GM19463 (cell line): ENCODE results near the gene EPHA7.

Source experiments
- ATAC-seq: cut with Tn5 transposase; IDR thresholded peaks from one replicate; pipeline ENCODE4 v1.9.1; 2021; ENCODE audit warnings: mild to moderate bottlenecking, moderate library complexity; ENCODE audit not compliant: unreplicated experiment

The EPHA7 gene

DNA sequence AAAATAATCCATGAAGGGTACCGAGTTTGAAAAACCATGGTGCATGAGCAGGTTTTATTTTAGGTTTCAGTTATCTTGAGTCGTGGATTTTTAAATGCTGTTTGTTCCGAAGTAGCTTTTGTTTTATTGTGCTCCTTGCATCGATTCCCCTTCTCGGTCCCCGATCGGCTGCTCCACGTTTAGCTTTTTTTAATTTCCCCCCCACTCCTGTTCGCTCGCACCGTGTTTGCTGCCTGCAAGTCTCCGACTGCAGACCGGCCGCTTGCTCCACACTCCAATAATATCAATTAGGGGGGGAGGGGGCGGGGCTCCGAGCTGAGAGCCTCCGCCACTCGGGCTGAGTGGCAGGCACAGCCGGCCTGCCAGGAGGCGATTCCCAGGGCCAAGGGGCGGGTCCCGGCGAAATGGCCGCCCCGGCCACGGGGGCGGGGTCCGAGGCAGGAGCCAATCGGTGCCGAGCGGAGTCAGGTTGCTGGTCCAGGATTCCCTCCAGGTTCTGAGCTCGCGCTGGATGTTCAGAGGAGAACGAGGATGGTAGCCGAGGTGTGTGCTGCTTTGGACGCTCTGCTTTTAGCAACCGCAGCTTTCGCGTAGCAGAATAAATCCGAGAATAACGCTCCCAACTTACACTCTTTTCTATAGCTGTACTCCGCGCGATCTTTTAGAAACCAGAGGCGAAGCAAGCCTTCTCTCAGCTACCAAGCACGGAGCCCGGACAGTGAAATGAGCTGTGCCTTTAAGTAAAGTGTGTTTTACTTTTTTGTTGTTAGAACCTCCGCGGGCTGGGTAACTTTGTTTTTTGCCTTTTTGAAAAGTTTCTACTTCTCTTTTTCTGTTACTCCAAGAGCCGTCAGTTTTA, at the start of gene EPHA7:
Gene EPHA7 (minus strand): TSS at position 256 of the 859 bp plus-strand sequence. CDS start 218 bp downstream, at position 38.
- ATAC-seq: peak; percentile 97

DNA sequence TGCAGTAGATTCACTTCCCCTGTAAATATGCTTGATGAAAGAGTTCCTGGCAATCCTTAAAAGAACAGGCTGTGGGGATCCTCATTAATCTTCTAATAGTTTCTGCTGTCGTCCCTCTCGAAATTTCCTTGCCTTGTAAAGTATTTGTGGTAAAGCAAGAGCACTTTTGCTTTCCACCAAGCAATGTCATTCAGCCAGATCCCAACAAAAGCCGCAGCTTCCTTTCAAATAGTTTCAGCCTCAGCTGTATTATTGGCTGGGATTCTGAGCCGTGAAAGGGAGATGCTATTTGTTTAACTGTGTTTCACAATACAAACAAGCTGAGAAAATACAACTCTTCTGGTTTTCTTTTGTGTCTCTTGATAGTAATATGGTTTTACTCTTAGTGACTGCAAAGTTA, 48.9 kb upstream of the EPHA7 start:
- ATAC-seq: no peak

DNA sequence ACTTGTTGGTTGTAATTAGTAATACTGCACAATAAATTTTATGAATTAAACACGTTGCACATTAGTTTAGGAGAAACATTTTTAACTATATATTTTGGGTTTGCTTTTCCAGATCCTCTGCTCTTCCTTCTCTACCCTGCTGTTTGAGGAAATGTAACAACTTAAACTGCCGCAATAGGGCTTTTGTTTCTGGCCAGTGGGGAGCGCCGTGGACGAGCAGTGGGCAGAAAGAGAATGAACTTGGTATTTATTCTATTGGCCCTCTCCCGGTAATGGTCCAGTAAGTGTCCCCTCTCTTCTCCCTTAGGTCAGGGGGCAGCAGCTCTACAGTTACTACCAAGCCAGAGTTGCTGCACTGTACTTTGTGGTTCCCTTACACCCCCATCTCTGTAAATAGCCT, 35.2 kb upstream of the EPHA7 start:
- ATAC-seq: no peak

DNA sequence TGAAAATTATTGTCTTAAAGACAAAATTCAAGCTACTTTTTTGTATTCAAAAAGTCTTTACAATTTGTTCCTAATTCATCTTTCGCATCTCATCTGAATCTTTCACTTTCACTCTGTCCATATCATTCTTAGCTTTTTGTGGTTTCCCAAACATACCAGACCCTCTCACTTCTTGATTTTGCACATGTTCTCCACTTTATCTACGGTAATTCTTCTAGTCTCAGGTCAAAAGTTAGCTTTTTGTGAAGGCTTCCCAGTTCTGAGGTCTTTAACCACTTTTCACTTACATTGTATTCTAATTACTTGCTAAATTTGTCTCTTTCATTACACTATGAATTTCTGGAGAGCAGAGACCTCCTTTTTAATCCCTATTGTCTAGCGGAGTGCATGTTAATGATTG, 34.6 kb upstream of the EPHA7 start:
- ATAC-seq: peak; percentile 77

DNA sequence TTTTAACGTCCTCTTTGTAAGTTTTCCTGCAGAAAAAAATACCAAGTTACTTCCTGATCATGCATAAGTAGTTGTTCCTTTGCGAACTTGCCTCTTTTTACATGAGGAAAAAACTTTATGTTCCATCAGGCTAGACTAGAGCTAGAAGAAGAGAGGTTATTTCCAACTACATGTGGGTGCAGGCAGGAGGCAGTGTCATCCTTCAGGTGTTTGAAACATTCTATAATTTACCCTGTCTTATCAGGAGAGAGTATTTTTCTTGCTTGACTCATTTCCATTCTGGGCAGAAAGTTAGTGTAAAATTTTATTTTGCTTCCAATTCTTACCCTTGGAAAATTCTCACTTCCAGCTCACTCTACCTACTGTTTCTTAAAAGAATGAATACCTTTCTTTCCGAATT, 28.5 kb upstream of the EPHA7 start:
- no peak for ATAC-seq

DNA sequence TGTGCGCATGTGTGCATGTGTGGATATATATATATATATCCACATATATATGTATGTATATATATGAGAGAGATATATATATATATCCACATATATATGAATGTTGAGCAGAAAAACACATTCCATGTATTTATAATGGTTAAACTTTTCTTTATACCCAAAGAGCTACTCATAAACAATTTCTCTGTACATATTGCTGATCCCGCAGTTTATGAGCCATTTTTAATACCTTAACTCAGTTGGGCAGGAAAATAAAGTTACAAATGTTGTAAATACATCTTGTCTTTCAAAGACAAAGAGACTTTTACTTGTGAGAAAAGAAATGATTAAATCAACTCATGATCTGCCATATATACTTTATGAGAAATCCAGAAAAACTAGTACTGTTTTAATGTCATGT, 18.1 kb upstream of the EPHA7 start:
- ATAC-seq: no peak

DNA sequence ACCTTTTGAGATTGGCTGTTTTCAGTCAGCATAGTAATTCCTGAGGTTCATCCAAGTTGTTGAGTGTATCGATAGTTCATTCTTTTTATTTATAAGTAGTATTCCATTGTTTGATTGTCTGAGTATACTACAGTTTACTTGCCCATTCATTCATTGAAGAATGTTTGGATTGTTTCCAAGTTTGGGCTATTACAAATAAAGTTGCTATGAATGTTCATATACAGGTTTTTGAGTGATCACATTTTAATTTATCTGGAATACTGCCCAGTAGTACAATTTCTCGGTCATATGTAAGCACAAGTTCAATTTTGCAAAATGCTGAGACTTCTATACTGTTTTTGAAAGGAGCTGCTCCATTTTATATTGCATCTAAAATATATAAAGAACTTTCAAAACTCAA, 14.2 kb upstream of the EPHA7 start:
- no peak for ATAC-seq

DNA sequence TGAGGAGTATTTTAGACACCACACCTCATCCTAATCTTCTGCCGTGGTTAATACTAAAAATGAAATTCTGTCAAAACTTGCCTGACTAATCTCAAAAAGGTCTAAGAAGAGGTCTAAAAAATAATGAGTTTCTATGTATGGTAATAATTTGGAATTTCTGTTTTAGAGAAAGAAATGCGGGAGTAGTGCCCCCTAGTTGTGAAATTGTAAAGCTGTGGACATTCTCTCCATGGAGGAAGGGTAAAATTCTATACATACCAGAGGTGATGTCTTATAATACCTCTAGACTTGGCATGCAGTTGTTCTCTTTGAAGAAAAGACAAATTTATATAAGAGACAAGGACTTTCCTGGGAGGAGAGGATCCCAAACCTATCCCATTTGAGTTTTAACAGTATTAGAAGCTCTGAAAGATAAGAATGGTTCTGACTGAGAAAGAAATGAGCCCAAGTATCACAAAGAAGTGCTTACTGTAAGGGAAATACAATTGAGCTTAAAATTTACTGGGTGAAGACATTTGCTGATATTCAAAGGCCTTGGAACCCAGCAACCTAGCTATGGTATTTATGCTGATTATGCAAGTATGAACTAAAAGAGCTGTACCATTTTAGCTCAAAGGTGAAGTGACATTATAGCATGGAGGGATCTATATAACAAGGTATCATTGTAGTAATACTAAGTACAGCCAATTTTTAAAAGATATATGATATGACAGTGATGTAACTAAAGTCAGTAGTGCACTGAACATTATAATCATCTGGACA, 5.1 kb upstream of the EPHA7 start:
- no peak for ATAC-seq

DNA sequence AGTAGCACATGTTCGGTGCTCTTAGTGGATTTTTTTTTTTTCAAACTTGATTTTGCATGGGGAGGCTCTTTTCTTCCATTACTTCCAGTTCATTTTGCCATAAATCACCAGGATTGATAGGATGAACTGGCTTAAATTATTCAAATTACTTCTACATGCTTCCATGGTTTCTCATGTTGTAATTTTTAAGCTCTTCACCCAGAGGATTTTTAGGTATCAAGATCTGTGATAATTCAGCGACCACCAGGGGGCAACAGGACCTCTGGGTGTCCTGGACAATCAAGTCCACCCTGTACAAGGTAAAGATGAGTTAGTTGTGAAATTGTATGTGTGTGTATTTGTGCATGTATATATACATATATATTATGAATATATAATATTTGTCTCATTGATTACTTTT, 4.2 kb upstream of the EPHA7 start:
- ATAC-seq: no peak

DNA sequence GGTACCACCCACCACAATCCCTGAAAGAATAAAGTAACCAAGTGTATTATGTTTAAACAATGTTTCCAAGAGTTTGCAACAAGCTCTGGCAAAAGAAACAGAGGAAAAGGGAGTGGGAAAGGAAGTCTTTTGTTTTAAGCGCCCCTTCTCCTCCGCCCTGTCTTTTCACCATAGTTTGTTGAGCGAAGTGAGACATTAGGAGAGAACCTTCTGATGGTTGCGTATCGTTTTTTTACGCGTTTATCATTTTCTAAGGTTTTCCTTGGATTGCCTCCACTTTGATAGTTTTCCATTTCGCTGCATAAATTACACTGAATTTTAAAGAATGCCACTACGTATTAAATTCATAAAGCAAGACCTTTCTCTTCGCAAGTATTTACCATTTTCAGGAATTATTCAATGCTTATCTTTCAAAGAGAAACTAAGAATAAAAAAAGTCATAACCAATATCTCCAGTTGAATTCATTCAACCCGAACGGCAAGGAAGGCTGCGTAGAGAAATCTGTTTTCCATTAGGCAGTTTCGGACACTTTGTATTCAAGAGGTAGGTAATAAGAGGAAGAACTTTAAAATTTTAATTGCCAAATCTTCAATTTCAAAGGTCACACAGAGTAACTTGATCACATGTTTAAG, 920 bp upstream of the EPHA7 start:
- ATAC-seq: no peak

DNA sequence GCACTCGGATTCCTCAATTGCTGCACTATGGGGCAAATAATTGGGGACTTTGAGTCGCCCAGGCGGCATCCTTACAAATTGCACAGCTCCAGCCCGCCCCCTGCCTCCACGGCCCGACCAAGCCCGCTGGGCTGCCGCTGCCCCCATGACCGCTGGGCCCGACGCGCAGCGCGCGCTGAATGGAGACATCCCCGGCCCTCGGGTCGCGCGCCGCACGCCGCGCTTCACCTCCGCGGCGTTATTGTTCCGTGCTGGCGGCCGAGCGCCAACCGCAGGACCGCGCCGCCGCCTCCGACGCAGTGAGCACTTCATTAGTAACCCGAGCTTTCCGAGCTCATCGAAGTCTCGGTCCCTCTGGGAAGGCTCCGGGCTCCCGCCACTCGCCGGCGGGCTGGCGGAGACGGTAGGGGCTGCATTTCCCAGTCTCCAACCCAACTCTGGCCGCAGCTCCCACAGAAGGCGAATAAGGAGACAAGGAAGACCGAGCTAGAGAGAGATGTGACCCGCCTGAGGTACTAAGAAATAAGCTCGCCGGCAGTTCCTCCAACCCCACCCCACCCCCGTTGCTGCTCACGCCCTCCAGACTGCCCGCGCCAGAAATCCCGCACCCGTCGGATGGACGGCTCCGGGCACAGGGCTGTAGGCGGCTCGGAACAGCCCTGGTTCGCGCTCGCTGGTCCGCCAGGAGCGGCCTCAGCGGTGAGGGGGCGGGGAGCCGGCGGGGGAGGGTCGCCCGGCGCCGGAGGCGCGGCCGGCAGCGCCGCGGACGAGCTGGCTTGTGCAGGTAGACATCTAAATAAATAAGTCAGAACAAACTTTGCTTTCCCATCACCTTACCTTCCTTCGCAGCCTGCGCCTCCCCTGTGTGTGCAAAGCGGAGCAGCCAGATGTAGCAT, 703 bp downstream of the EPHA7 start:
- no peak for ATAC-seq

DNA sequence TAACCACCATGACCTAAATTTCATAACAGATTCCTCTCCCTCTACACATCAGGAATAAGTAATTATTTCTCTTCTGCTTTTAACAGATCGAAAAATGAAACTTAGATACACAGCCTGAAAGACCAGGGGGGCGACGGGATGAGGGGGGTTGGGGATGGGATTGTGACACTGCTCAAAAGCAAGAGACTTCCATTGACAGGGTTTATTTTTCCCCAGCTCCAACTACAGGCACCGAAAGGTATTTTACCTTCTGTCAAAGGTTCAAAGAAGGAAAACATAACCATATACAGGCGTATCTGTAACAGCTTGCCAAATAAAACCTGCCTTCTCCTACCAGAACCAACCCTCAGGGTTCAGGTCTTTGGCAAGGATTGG, 1.3 kb downstream of the EPHA7 start:
- no peak for ATAC-seq

DNA sequence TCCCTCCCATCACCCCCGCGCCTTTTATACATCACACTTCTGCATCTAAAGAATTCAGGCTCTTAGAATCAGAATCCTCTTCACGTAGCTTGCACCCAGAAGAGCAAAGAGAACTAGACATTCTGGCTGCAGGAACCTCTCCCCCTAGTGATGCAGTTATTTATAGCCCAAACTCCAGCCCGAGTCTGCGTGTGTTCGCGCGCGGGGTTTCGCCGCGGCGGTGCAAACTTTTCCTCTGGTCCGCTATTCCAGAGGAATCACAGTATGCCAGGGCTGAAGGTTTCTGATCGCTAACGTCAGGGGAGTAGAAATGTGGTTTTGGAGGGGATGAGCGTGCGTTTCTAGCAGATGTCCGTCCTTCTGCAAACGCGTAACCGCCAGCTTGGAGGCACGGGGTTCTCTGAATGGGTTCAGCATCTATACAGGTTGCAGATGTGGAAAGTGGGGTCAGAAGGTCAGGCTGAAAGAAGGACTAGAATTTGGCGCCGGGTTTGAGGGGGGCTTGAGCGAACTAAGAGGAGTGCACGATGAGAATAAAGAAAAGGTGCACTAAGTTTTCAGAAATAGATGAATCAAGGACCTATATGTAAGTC, 1.8 kb downstream of the EPHA7 start:
- ATAC-seq: no peak

DNA sequence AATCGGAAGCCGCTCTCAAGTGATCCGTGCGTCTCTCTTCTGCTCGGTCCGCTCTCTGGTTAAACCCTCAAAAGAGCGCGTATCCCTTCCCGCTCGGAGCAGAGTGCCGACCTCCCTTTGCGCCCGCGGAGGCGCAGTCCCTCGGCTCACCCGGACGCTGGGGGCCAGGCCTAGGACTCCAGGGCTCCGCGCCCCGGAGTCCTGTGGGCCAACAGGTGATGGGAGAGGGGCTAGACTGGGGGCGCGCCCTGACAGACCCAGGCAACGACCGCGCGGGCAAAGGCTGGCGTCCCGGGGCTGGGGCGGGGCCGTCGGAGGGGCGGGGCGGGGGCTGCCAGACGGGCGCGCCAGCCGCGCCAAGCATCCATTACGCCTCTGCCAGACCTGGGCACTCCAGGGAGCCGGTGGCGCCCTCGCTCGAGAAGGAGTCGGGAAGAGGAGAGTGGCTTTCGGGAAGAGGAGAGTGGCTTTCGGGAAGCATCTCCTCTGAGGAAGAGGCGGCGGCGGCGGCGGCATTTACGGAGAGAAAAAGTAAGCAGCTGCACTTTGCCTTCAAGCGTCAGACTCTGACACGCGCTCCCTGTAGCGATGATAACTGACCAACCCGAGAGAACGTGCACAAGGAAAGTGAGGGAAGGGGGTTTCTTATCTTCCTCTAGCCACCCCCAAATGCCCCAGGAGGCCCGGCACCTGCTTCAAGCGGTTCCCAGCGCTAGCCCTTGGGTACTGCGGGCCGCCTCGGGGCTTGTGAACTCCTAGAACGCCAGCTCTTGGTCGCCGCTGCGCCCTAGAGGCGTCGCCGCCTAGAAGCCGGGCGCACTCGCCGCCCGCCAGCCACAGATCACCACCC, 2.6 kb downstream of the EPHA7 start:
- no peak for ATAC-seq

DNA sequence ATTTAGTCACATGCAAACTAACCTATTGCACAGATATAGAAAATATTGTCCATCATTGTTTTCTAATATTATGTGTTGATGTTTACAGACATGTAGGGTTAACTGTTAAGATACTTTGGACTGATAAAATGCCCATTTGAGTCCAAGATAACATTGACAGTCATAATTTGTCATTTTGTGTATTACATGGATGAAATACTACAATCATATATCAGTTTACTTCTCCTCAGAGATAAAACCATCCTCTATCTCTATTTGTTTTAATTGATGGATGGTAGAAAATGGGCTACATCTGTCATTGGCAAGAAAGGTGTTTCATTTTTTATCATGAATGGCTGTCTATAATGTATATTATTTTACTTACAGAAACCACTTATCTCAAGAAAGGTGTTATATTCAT, 6.2 kb downstream of the EPHA7 start:
- no peak for ATAC-seq

DNA sequence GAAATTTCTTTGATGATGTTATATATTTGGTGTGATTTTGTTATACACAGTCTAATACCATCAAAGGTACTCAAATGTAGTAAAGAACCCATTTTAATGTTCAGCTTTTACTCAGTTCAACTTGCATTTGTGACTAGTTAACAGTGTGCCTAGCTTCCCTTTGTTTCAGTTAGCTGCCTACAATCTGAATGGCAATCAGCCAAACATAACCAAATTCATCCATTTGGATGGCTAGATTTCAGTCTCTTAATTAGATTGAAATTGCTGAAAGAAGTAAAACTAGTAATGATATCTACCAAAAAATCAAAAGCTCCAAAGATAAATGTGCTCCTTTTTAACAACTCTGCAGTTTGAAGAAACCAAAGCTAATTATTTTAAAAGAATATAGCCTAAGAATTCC, 6.9 kb downstream of the EPHA7 start:
- no peak for ATAC-seq

DNA sequence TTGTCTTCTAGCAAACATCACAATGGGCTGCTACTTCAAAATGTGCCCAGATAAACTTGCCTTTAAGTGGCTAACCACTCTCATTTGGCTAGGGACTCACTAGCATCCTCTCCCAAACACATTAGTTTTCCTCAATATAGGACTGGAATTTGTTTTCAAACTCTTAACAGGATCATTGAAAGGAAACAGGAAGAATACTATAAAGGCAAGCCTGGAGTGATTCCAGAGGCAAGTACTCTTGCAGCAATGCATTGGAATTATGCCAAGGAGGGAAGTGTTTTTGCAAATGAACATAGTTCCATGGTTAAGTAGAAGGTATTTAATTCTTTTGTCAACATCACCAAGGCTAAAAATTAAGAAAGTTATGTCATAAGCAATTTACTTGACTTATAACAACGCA, 12.2 kb downstream of the EPHA7 start:
- ATAC-seq: no peak

DNA sequence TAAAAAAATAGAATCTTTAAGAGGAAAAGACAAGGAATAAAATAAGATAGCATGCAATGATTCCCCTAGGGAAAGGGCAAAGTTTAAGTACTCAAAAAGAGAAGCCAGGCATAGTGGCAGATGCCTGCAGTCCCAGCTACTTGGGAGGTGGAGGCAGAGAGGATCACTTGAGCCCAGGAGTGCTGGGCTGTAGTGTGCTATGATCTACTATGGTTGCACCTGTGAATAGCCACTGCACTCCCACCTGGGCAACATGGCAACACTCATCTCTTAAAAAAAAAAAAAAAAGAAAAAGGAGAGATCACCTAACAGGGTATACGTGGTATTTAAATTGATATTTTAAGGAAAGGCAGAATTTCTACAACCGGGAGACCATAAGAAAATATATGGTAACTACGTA, 16.0 kb downstream of the EPHA7 start:
- no peak for ATAC-seq

DNA sequence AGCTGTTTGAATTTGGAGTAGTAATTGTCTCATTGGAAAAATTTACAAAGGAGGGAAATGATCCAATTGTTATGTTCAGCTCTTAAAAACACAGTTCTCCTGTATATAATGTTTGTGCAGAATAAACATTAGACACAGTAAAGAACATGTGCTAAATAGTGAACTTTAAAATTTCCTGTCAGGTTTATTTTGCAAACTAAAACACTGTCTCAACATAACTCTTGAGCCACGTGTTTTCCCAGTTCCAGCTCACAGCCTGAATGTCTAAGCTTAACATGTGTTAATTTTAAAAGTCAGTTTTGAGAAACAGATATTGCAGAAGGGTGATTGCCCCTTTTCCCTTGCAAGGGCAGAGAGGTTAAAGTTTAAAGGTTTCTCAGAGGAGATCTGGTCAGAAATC, 20.6 kb downstream of the EPHA7 start:
- no peak for ATAC-seq

DNA sequence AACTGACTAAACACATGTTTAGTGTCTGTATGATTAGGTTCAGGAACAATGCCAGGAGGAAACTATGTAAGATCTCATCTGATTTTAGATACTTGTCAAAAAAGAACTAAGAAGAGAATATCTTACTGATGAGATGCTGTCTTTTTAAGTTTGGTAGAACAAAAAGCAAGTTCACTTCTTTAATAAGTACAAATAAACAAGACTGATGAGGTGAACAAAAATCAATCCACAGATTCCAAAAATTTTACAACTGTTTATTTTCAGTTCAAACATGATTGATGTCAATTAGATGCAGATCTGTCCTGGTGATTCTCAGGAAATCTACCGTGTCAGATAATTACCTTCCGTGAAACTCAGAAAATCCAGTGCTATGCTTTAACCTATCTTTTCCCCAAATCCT, 24.9 kb downstream of the EPHA7 start:
- no peak for ATAC-seq
